NCI-H2029 (cell line): ENCODE data around the gene HLA-DPA1.
A peak's percentile ranks its signal among the peaks of the same experiment; 100 is the strongest.
"Not testable (repeated sequence)": the region's sequence is repeated elsewhere in the genome, so short reads cannot be mapped to it uniquely, and the experiment has no call there.

Source experiments
- DNase-seq: peaks from one replicate; lab custom pipeline; 2025; lab: John Stamatoyannopoulos, UW

The HLA-DPA1 gene

DNA sequence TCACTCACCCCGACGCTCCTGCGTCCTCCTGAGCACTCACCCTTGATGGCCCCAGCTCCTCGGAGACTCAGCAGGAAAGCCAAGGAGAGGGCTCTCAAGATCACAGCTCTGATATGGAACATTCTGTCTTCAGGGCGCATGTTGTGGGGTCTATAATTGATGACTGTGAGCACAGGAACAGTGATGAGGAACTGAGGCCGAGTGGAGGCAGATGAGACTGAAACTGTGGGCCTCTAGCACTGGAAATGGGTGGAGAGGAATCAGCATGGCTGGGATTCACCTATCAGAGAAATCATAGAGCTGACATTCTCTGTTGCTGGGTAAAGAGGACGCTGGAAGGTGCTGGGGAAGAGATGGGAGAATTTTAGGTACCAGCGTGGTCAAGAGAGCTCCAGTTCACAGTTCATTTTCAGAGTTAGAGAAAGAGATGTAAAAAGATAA, at the start of gene HLA-DPA1:
Gene HLA-DPA1 (minus strand): TSS at position 219 of the 441 bp plus-strand sequence.
- no peak for DNase-seq

GRCh38 chr6:33123181-33123580, 49.7 kb upstream of the HLA-DPA1 start:
- DNase-seq, result no peak

DNA sequence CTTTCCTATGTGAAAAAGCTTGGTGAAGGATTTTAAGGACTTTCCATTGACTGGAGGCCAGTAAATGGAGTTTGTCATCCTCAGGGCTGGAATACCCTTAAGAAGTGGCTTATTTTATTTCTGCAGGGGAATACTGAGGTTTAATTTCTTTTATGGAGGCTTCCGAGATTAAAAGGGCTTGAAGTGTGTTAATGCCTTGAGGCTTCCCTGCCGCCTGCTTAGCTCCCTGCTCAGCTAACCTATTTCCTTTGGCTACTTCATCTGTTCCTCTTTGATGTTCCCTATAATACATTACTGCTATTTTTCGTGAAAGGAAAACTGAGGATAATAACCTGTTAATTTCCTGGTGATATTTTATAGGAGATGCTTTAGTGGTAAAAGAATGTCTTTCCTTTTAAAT, 46.6 kb upstream of the HLA-DPA1 start:
- no peak for DNase-seq

GRCh38 chr6:33118525-33119123, 45.2 kb upstream of the HLA-DPA1 start:
- peak; percentile 51 for DNase-seq

DNA sequence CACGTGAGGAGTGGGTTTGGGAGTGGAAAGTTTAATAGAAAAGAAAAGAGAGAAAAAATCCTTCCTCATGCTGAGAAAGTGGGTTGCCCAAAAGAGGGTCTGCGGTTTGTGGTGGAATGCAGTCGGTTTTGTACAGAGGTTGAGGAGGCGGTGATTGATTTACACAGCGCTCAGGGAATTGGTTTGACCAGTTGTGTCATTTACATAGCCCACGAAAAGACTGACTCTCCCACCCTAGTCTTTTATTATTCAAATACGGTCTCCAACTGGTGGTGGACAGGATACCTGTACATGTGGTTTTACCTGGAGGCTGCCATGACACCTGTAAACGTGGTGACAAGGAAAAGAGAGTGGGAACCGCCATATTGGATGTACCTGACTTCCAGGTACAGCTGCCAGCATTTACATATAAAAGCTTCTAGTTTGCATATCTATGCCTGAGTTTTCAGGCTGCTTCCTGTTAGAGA, 44.4 kb upstream of the HLA-DPA1 start:
- DNase-seq, result no peak

DNA sequence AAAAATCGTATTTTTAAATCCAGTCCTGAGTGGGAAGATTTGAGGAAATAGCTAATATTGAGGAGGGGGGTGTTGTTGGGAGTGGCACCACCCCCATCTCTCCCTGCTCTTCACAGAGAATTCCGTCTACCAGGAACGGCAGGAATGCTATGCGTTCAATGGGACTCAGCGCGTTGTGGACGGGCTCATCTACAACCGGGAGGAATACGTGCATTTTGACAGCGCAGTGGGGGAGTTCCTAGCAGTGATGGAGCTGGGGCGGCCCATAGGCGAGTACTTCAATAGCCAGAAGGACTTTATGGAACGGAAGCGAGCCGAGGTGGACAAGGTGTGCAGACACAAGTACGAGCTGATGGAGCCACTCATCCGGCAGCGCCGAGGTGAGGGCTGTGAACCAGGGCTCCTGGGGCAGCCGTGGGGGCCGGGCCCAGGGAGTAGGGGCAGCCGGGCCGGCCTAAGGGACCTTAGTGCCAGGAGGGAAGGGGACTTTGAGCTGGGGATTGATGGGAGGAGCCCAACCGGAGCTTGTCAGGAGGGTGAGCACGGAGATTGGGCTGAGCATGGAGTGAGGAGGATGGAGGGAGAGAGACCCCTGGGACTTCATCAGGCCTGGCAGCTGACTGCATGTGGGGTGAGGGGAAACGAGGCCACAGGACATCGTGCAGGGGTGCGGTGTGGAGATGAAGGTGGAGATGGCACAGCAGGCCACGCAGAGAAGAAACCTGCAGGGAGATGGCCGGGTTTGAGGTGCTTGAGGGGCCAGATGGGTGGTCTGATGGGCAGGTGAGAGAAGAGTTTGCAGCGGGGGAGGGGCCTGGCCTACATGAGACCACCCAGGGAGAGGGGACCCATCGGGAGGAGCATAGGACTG, 43.6 kb upstream of the HLA-DPA1 start:
- DNase-seq, result no peak

GRCh38 chr6:33116417-33116816, 43.0 kb upstream of the HLA-DPA1 start:
- DNase-seq, result no peak

GRCh38 chr6:33114406-33114805, 41.0 kb upstream of the HLA-DPA1 start:
- no peak for DNase-seq

DNA sequence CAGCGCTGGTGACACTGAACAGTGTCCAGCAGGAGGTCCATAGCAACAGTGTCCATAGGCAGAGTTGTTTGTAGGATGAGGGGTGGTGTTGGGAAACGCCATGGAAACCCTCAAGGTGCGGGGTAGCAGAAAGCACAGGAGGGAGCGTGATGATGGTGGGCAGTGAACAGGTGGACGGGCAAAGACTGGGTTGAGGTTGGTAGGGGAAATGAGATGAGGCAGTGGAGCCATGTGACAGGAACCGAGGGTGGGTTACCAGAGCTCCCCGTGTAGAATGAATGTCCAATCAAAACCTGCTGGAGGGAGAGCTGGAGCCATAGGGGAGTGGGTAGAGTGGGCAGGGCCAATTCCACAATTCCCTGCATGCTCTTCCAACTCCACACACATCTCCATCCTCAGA, 40.3 kb upstream of the HLA-DPA1 start:
- DNase-seq, result no peak

- no peak for DNase-seq
These were observed 38.7 kb upstream of the HLA-DPA1 start for GRCh38 chr6:33112148-33112547.

- DNase-seq, result no peak
These were observed 34.9 kb upstream of the HLA-DPA1 start for GRCh38 chr6:33108307-33108706.

- no peak for DNase-seq
These were observed 34.2 kb upstream of the HLA-DPA1 start for GRCh38 chr6:33107641-33108040.

GRCh38 chr6:33105916-33106871, 32.7 kb upstream of the HLA-DPA1 start:
- no peak for DNase-seq

- DNase-seq, result no peak
These were observed 31.9 kb upstream of the HLA-DPA1 start for GRCh38 chr6:33105386-33105785.

GRCh38 chr6:33104887-33105286, 31.4 kb upstream of the HLA-DPA1 start:
- no peak for DNase-seq

DNA sequence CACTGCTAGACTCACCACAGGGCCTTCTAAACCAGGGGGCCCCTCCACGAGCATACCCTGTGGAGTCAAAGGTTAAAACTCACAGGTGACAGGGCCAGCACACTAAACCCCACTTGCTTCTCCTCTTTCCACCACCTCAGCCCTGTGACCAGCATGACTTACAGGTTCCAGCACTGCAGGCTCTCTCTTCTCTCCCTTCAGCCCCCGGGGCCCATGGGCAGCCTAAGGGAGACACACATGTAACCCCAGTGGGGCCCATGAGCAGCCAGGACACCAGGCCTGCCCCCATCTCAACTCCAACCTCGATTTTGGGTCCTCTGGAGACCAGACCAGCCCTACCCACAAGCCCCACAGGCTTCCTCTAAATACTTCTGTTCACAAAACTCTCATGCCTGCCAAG, 30.3 kb upstream of the HLA-DPA1 start:
- no peak for DNase-seq

- not testable (repeated sequence) for DNase-seq
These were observed 27.8 kb upstream of the HLA-DPA1 start for GRCh38 chr6:33101121-33101737.

GRCh38 chr6:33095681-33096080, 22.2 kb upstream of the HLA-DPA1 start:
- no peak for DNase-seq

GRCh38 chr6:33093855-33094254, 20.4 kb upstream of the HLA-DPA1 start:
- no peak for DNase-seq

GRCh38 chr6:33092385-33092784, 18.9 kb upstream of the HLA-DPA1 start:
- no peak for DNase-seq

GRCh38 chr6:33091957-33092356, 18.5 kb upstream of the HLA-DPA1 start:
- no peak for DNase-seq
